C4-2B (cell line): ENCODE measurements around the gene KCNMA1.

Experiments
- ZFX ChIP-seq: fragments of 450-650 bp; IDR thresholded peaks from 2 replicates; pipeline ENCODE4 v1.6.1; 2017
- TF ChIP-seq, protein P1 (sequence below): fragments of 450-650 bp; conservative IDR thresholded peaks from 2 replicates; pipeline ENCODE4 v1.5.1; 2017; ENCODE audit warnings: mild to moderate bottlenecking

DNA sequence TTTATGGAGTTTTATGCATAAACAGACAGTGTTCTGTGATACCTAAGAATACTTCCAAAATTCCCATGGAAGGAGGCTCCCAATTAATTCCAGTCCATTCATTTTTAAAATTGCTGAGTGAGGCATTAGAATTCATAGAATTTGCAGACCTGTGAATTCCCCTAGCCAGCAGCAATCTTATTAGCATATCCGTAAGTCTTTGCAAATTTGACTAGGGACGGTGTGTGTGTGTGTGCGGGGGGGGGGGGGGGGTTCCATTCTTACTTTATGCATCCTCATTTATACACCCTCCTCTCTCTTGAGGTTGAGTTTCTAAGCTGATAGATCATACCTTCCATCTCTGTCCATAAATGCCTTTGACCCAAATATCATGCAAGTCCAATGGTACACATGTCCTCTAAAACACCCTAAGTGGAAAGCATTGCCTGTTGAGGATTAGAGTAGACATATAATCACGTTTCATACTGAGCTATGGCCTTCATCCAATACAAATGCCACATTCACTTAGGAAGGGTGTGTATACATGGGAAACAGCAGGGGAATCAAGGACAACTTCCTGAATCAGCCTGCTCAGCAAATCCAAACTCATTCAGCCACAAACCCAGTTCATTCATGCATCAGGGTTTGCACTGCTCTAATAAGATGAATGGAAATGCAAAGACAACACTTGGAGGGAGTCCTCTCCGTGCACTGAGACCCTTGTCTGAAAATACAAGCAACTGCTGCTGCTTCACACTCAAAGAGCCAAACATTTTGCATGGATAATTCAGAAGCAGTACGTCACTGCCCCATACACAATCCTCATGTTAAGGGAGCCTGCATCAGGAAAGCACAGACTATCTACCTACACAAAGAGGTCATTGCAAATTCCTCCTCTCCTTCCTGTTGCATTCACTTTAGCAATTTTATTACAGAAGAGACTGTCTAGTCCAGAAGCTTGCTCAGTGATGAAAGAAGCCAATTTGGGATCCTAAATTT lies 350.8 kb downstream of the KCNMA1 start:
- TF ChIP-seq, protein P1, sequence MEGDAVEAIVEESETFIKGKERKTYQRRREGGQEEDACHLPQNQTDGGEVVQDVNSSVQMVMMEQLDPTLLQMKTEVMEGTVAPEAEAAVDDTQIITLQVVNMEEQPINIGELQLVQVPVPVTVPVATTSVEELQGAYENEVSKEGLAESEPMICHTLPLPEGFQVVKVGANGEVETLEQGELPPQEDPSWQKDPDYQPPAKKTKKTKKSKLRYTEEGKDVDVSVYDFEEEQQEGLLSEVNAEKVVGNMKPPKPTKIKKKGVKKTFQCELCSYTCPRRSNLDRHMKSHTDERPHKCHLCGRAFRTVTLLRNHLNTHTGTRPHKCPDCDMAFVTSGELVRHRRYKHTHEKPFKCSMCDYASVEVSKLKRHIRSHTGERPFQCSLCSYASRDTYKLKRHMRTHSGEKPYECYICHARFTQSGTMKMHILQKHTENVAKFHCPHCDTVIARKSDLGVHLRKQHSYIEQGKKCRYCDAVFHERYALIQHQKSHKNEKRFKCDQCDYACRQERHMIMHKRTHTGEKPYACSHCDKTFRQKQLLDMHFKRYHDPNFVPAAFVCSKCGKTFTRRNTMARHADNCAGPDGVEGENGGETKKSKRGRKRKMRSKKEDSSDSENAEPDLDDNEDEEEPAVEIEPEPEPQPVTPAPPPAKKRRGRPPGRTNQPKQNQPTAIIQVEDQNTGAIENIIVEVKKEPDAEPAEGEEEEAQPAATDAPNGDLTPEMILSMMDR = no peak
- no peak for TF ChIP-seq ZFX
